K562 (cell line): ENCODE measurements around the gene ANO1. TPM values are rescaled to one million over a fixed set of nuclear protein-coding genes. Genes with fewer than 3 reads are reported as not detected.

Experiments used
- CHD4 ChIP-seq: fragments of 200-600 bp; sonication (generic); IDR thresholded peaks from 3 replicates; pipeline ENCODE4 v1.6.1; 2012; ENCODE audit warnings: low read depth, mild to moderate bottlenecking, mixed read lengths, low read length, inconsistent platforms; ENCODE audit not compliant: insufficient read depth, insufficient replicate concordance, poor library complexity, severe bottlenecking
- CTCF ChIP-seq, 3 experiments: IDR thresholded peaks in 2 of 3; conservative IDR thresholded peaks in 1 of 3; 2 replicates each; pipeline ENCODE4 v1.5.1; 2011 to 2012; ENCODE audit warnings: low read length in 3 of 3, mild to moderate bottlenecking in 3 of 3, control low read depth in 2 of 3, improper control_type of control experiment in 1 of 3, inconsistent platforms in 1 of 3, low read depth in 1 of 3, mixed read lengths in 1 of 3, moderate library complexity in 1 of 3; ENCODE audit not compliant: insufficient read depth in 2 of 3
- HES1 ChIP-seq: fragments of 450-650 bp; IDR thresholded peaks from 2 replicates; pipeline ENCODE4 v1.6.1; 2016; ENCODE audit warnings: low read depth, mild to moderate bottlenecking, moderate library complexity
- HMBOX1 ChIP-seq: sonication (generic); IDR thresholded peaks from 2 replicates; pipeline ENCODE4 v1.6.1; 2016
- IRF9 ChIP-seq: fragments of 450-650 bp; IDR thresholded peaks from 2 replicates; pipeline ENCODE4 v1.6.1; 2016; ENCODE audit warnings: missing biosample characterization, missing genetic modification characterization
- MAZ ChIP-seq, 2 experiments: fragments of 450-650 bp in 1 of 2; sonication (generic) in 1 of 2; formaldehyde crosslinking; IDR thresholded peaks in 1 of 2; conservative IDR thresholded peaks in 1 of 2; 2 replicates each; pipeline versions ENCODE4 v1.4.0 to v1.5.0; 2020; ENCODE audit warnings: mild to moderate bottlenecking in 1 of 2, missing genetic modification reagents in 1 of 2
- PHF20 ChIP-seq: fragments of 450-650 bp; IDR thresholded peaks from 2 replicates; pipeline ENCODE4 v1.6.1; 2018; ENCODE audit not compliant: partially characterized antibody
- POLR2G ChIP-seq: fragments of 200-400 bp; formaldehyde crosslinking; IDR thresholded peaks from 2 replicates; pipeline ENCODE4 v1.6.1; 2017; ENCODE audit warnings: low read depth, mild to moderate bottlenecking, antibody characterized with exemption, low read length, moderate library complexity
- STAT5A ChIP-seq: IDR thresholded peaks from 2 replicates; pipeline ENCODE4 v1.6.1; 2012; ENCODE audit warnings: low read length, inconsistent platforms, borderline replicate concordance
- TCF7L2 ChIP-seq: fragments of 150-350 bp; IDR thresholded peaks from 2 replicates; pipeline ENCODE4 v1.6.1; 2016; ENCODE audit warnings: low read depth, mild to moderate bottlenecking, low read length, moderate library complexity
- ZBTB11 ChIP-seq, 3 experiments: fragments of 200-800 bp in 1 of 3; fragments of 250-450 bp in 1 of 3; fragments of 450-650 bp in 1 of 3; sonication (Bioruptor Pico) in 1 of 3; sonication (Bioruptor generic) in 1 of 3; formaldehyde crosslinking in 1 of 3; IDR thresholded peaks; 2 replicates each; pipeline versions ENCODE4 v1.6.1 to v1.8.0; 2016 to 2022; ENCODE audit warnings: mild to moderate bottlenecking in 2 of 3, missing genetic modification characterization in 2 of 3, missing compliant biosample characterization in 1 of 3, moderate library complexity in 1 of 3
- ZBTB26 ChIP-seq: fragments of 450-650 bp; formaldehyde crosslinking; IDR thresholded peaks from 2 replicates; pipeline ENCODE4 v1.4.0; 2022; ENCODE audit warnings: missing genetic modification characterization
- ZFX ChIP-seq: sonication (generic); formaldehyde crosslinking; IDR thresholded peaks from 2 replicates; pipeline ENCODE4 v1.8.0; 2022; ENCODE audit warnings: mild to moderate bottlenecking, missing genetic modification reagents, moderate library complexity
- ZNF165 ChIP-seq: fragments of 250-450 bp; sonication (Bioruptor Pico); IDR thresholded peaks from 2 replicates; pipeline ENCODE4 v1.4.0; 2020; ENCODE audit warnings: borderline replicate concordance
- ZNF766 ChIP-seq: fragments of 200-800 bp; sonication (Bioruptor generic); conservative IDR thresholded peaks from 2 replicates; pipeline ENCODE4 v1.6.1; 2016; ENCODE audit warnings: missing genetic modification characterization, missing compliant biosample characterization
- polyA plus RNA-seq, 8 experiments: library from polyadenylated mRNA; depleted of rRNA in 4 of 8; stranded (reverse) in 5 of 8; unstranded in 3 of 8; fragments of >200 nt; fragmentation: Nextera tagmentation in 2 of 8; fragmentation: Illumina TruSeq in 1 of 8; extraction: Ambion mirVana in 2 of 8; extraction: Trizol in 1 of 8; gene quantifications; 2 replicates each; pipeline versions ENCODE4 v1.2.1 to v1.2.3, GENCODE V29; 2011 to 2014; ENCODE audit warnings: inconsistent platforms in 1 of 8, missing spikeins in 1 of 8
- total RNA-seq, 7 experiments: library from RNA; depleted of rRNA in 6 of 7; stranded (reverse); fragments of >200 nt in 6 of 7; fragmentation: Illumina TruSeq in 2 of 7; extraction: Trizol in 2 of 7; gene quantifications; 2 replicates each; pipeline versions ENCODE4 v1.2.1 to v1.2.3, GENCODE V29; 2011 to 2021; ENCODE audit warnings: low replicate concordance in 1 of 7

Gene ANO1
- total and polyA plus RNA-seq, 9 of the 15 experiments (the other 6 are each of a cell fraction or from before 2014, with no cell fraction given): not detected

GRCh38 chr11:70112017-70112434 lies 33.9 kb downstream of the ANO1 start (continued):
- 0 out of 6 replicates have a peak, but pooled peaks of 1 of the 3 experiments have one; percentile 30 for TF ChIP-seq ZBTB11 (CRISPR knock-in tag; IDR thresholded peaks at IDR 0.05)
- no peak for TF ChIP-seq STAT5A
- 0 out of 2 replicates have a peak, but pooled peaks have one; percentile 52 for TF ChIP-seq ZNF766
- peak; percentile 31 for TF ChIP-seq PHF20
- TF ChIP-seq CHD4: no peak
- TF ChIP-seq POLR2G: peak; percentile 31; the same call in 1 of the 2 replicates
- no peak for TF ChIP-seq TCF7L2
- no peak for TF ChIP-seq ZBTB26 (CRISPR knock-in tag)
- 0 out of 4 replicates have a peak, but pooled peaks of 1 of the 2 experiments have one; percentile 46 for TF ChIP-seq MAZ (CRISPR knock-in tag; conservative IDR thresholded peaks at IDR 0.05 in 1 of 2, IDR thresholded peaks at IDR 0.05 in 1 of 2)
- peak; percentile 57 for TF ChIP-seq ZFX
- TF ChIP-seq HES1: no peak
- TF ChIP-seq ZNF165 (CRISPR knock-in tag): no peak
- no peak for TF ChIP-seq CTCF (IDR thresholded peaks at IDR 0.05 in 2 of 3, conservative IDR thresholded peaks at IDR 0.05 in 1 of 3; ENCODE audit: insufficient read depth in 2 of 3, low read depth in 1 of 3, low read length in 3 of 3)
- no peak for TF ChIP-seq IRF9 (tag)
- no peak for TF ChIP-seq HMBOX1
